Psoas muscle (tissue), 8 donors: ENCODE data around the gene AKAP7. TPM values are rescaled to one million over a fixed set of nuclear protein-coding genes. Genes with fewer than 3 reads are reported as not detected.

Experiments
- ATAC-seq, 4 donors: fragments of 200-7000 bp; cut with Tn5 transposase; one replicate each; pipeline ENCODE4 v1.9.1; 2020; ENCODE audit warnings: moderate library complexity in 3 of 4, mild to moderate bottlenecking in 2 of 4
- DNase-seq, 2 donors: peaks; one replicate each; pipeline ENCODE4 v3.0.0-alpha.2; 2020
- H3K27ac ChIP-seq: fragments of 200-600 bp; one replicate; pipeline ENCODE4 v1.8.0; 2022
- H3K27me3 ChIP-seq, 3 donors: fragments of 200-600 bp in 1 of 3; one replicate each; pipeline versions ENCODE4 v1.6.1 to v1.8.0; 2013 to 2022; ENCODE audit warnings: low read length in 2 of 3, mild to moderate bottlenecking in 2 of 3, moderate library complexity in 1 of 3; ENCODE audit not compliant: insufficient read depth in 3 of 3
- H3K36me3 ChIP-seq, 2 donors: fragments of 200-600 bp in 1 of 2; one replicate each; pipeline versions ENCODE4 v1.6.1 to v1.8.0; 2013 to 2022; ENCODE audit warnings: low read depth in 1 of 2, mild to moderate bottlenecking in 1 of 2, moderate library complexity in 1 of 2; ENCODE audit not compliant: insufficient read depth in 1 of 2
- H3K4me1 ChIP-seq: fragments of 200-600 bp; one replicate; pipeline ENCODE4 v1.8.0; 2022
- H3K4me3 ChIP-seq: fragments of 200-600 bp; one replicate; pipeline ENCODE4 v1.8.0; 2022; ENCODE audit warnings: mild to moderate bottlenecking
- H3K9me3 ChIP-seq: fragments of 200-600 bp; one replicate; pipeline ENCODE4 v1.8.0; 2022
- WGBS, 3 donors: extraction: QIAGEN DNeasy Blood & Tissue Kit; methylation state at CpG; one replicate each; pipeline versions ENCODE4 v1.1.6 to v1.1.7; 2013; 5-methylcytosine and 5-hydroxymethylcytosine counted together
- intact Hi-C, 2 donors: fragments of 100-400 bp; cut with DNase I; formaldehyde crosslinking; loops; one replicate each; pipeline versions ENCODE4 v1.11.0 to v1.14.2; 2022
- polyA plus RNA-seq, 3 donors: library from polyadenylated mRNA; stranded (reverse); fragments of 200-250 nt; gene quantifications; one replicate each; pipeline ENCODE4 v1.2.3, GENCODE V29; 2013
- total RNA-seq, 4 donors: library from RNA; stranded (reverse); fragmentation: NEBNext Ultra II Directional in 2 of 4; extraction: Animal tissue kit (Norgen Biotek cat#: 25700) in 2 of 4; gene quantifications; one replicate each; pipeline versions ENCODE4 v1.2.1 to v1.2.4, GENCODE V29; 2021 to 2023
- TF ChIP-seq, protein P1 (sequence below): fragments of 200-600 bp; IDR thresholded peaks from one replicate; pipeline ENCODE4 v1.8.0; 2022; ENCODE audit warnings: antibody characterized with exemption
- donor health status: healthy with polysubstance abuse.
- donor health status: DM: no; HTN: no; CAD: no; lungs with moderate emphysema.
- donor health status: Bipolar disorder and iron deficiency.
- donor health status: healthy.
- donor health status: DM: yes; HTN: yes; CAD: no.
- donor health status: DM: no; HTN: no; CAD: no.
- donor health status: DM: no; HTN: no; CAD: no.
- donor health status: DM: yes; HTN: yes; CAD: no.

The AKAP7 gene
- total and polyA plus RNA-seq, 7 donors: 1.3 to 11.5 (median 9.8) TPM

DNA sequence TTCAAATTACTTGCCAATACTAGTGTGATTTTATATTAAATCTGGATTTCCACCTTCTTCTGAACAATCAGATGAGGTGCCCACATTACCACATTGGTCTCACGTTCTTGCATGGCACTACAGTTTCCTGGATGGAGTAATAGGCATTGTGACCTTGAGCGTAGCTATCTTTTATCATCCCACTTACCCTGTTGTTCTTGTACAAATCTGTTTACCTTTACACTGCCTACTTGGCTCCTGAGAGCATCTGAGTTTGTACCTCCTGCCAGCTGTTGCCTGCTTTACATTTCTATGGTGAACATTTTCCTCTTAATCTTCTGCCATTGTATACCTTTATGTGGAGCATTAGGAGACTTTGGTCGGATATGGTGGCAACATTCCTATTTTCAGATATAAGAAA lies 90.7 kb downstream of the AKAP7 start:
- Histone ChIP-seq H3K27me3 (no peaks in the 10 kb centered on the region), H3K27ac (no peak overlapping the region), H3K36me3 (peaks cover 0 to 13% of the 10 kb centered on the region in 2 donors), H3K4me3 (no peak overlapping the region), H3K9me3 (no peaks in the 10 kb centered on the region), H3K4me1 (no peaks in the 10 kb centered on the region)
- ATAC-seq (no peak), DNase-seq (no peak)
- TF ChIP-seq, protein P1, sequence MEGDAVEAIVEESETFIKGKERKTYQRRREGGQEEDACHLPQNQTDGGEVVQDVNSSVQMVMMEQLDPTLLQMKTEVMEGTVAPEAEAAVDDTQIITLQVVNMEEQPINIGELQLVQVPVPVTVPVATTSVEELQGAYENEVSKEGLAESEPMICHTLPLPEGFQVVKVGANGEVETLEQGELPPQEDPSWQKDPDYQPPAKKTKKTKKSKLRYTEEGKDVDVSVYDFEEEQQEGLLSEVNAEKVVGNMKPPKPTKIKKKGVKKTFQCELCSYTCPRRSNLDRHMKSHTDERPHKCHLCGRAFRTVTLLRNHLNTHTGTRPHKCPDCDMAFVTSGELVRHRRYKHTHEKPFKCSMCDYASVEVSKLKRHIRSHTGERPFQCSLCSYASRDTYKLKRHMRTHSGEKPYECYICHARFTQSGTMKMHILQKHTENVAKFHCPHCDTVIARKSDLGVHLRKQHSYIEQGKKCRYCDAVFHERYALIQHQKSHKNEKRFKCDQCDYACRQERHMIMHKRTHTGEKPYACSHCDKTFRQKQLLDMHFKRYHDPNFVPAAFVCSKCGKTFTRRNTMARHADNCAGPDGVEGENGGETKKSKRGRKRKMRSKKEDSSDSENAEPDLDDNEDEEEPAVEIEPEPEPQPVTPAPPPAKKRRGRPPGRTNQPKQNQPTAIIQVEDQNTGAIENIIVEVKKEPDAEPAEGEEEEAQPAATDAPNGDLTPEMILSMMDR: no peak
- WGBS, 3 donors: 80 to 93% (median 86%) methylated on average over 3 of the region's 3 CpGs
- intact Hi-C loops: no loop called here

DNA sequence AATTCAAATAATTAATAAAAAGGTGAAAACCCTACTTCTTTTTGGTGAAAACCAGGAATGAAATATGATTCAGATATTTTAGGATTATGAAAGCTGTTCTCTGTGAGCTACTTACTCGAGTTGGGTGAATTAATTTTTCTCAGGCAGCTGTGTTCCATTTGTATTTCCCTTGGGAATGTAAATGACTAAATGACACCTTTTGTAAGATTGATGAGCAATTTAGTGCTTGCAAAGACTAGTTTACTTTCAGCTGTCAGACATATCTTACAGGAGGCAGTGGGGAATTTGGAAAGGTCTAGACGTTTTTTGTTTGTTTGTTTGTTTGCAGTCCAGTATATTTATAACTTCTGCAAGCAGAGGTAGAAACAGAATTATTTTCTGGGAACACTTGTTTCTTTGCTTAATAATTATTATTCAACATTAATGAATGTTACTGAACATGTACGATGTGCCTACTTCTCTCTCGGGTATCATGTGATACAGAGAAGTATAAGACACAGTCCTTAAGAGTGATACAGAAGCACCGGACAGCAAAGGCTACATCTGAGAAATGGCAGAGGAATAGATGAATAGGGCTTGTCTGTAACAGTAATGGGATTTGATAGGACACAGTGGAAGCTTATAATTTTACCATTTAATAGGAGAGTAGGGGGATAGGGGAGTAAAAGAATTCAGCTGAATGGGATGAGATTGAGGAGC lies 91.3 kb downstream of the AKAP7 start:
- intact Hi-C loops: no loop called here
- no peak overlapping the region for H3K27ac ChIP-seq

DNA sequence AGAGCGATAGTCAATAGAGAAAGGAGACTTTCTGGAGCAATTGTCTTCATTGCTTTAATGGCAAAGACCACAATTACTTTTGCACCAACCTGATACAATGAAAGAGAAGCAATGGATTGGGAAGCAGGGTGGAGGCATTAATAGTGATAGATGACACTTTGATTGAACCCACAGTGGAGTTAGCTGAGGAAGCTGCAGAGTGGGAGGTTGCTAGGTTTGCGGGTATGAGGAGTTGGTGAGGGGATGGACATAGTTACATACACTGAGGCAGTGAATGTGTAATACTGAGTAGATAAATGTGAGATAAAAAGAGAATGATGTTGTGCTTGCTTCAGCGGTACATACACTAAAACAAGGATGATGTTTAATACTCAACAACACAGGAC lies 91.9 kb downstream of the AKAP7 start:
- WGBS, 3 donors: 97 to 99% (median 98%) methylated on average over 3 of the region's 3 CpGs
- Histone ChIP-seq H3K4me3 (no peak overlapping the region), H3K4me1 (no peaks in the 10 kb centered on the region), H3K27ac (no peak overlapping the region), H3K36me3 (peaks cover 0 to 5% of the 10 kb centered on the region in 2 donors), H3K27me3 (no peaks in the 10 kb centered on the region), H3K9me3 (no peaks in the 10 kb centered on the region)
- intact Hi-C loops: no loop called here
- ATAC-seq (no peak), DNase-seq (no peak)
- TF ChIP-seq, protein P1: no peak

More for the DNA sequence above, 91.3 kb downstream of the AKAP7 start:
- Histone ChIP-seq H3K27me3 (no peaks in the 10 kb centered on the region), H3K4me3 (no peak overlapping the region), H3K9me3 (no peaks in the 10 kb centered on the region), H3K36me3 (peaks cover 0 to 6% of the 10 kb centered on the region in 2 donors), H3K4me1 (no peaks in the 10 kb centered on the region)
- whole genome bisulfite sequencing, 3 donors: 72 to 83% (median 73%) methylated on average over 5 of the region's 5 CpGs
- TF ChIP-seq, protein P1: no peak
- DNase-seq (no peak), ATAC-seq (no peak)

DNA sequence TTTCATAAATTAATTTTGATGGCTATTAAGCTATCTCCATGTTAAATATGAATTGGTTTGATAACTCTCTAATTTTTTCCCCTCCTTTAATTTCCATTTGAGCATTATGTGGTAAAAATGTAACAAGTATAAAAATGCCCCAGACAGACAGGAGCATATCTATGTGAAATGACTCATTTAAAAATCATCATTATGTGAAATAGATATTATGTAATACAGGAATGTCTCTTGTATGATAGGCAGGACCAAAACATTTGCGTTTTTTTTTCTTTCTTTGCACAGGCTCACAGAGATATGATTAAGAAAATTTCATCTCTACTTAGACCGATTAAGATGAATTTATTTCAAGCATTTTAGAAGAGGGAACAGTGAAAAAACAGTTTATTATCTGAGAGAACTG lies 95.8 kb downstream of the AKAP7 start:
- no peaks in the 10 kb centered on the region for H3K36me3 ChIP-seq
- no peaks in the 10 kb centered on the region for H3K27me3 ChIP-seq
- DNase-seq (no peak), ATAC-seq (no peak)
- H3K27ac ChIP-seq: no peak overlapping the region
- no peaks in the 10 kb centered on the region for H3K9me3 ChIP-seq
- H3K4me1 ChIP-seq: no peaks in the 10 kb centered on the region
- TF ChIP-seq, protein P1: no peak
- 77 to 89% (median 84%) methylated on average over 2 of the region's 2 CpGs for WGBS, 3 donors
- no peak overlapping the region for H3K4me3 ChIP-seq
- intact Hi-C loops: no loop called here

DNA sequence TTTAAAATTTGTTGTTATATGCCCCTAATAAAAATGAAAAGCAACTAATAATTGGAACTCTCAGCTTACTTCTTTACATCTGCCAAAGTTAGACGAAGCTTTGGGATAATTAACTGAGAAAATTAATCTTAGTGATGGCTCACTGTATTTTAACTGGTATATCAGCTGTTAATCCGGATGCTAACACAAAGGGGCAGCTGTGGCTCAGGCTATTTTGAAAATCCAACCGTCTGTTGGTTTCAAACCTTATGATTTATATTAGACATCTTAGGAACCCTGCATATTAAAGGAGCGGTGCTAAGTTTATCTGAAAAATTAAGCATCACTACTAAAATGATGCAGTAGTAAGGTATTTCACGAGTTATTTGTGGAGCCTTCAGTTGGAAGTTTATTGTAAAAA lies 96.6 kb downstream of the AKAP7 start:
- H3K27ac ChIP-seq: no peak overlapping the region
- 57 to 63% (median 61%) methylated on average over 5 of the region's 5 CpGs for WGBS, 3 donors
- no peaks in the 10 kb centered on the region for H3K4me1 ChIP-seq
- no peaks in the 10 kb centered on the region for H3K27me3 ChIP-seq
- no peaks in the 10 kb centered on the region for H3K9me3 ChIP-seq
- H3K4me3 ChIP-seq: no peak overlapping the region
- TF ChIP-seq, protein P1: no peak
- no peaks in the 10 kb centered on the region for H3K36me3 ChIP-seq
- intact Hi-C loops: no loop called here
- ATAC-seq: no peak
- DNase-seq: no peak
